GM21737 (cell line): ENCODE results near the gene PTTG1.
"Not testable (repeated sequence)": the region's sequence is repeated elsewhere in the genome, so short reads cannot be mapped to it uniquely, and the experiment has no call there.

Experiments used
- ATAC-seq: cut with Tn5 transposase; IDR thresholded peaks from one replicate; pipeline ENCODE4 v1.9.1; 2021; ENCODE audit warnings: mild to moderate bottlenecking, moderate library complexity; ENCODE audit not compliant: unreplicated experiment

The PTTG1 gene

DNA sequence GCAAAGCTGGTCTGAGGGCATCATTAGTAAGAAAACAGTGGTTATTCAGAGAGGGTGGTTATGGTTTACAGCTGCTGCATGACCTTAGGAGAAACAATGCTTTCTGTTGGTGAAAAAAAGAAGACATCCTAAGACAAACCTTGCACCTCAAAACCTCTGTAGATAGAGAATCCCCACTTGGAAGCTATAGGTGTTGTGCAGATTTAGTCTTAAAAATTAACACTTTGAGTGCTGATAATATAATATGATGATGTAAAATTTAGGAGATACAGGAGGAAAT is 1.4 kb upstream of the PTTG1 start:
- no peak for ATAC-seq

DNA sequence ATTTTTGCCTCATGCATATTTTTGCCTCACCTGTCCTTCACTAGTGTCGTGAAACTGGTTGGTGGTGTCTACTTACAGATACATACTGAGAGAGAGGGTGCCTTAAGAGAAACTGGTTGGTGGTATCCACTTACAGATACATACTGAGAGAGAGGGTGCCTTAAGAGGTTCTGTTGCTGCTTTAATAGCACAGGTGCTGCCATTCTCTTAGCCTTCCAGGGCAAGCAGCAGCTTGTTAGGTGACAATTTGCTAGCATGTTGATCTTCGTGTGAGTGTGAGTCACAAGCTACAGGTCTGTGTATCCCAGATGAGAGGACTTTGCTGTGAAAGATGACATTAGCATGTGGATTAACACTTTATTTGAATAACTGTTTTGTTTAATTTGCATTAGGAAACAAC is 1.4 kb downstream of the PTTG1 start:
- ATAC-seq: no peak

- no peak for ATAC-seq
Measured at GRCh38 chr5:160427607-160428006, 6.0 kb downstream of the PTTG1 start.

DNA sequence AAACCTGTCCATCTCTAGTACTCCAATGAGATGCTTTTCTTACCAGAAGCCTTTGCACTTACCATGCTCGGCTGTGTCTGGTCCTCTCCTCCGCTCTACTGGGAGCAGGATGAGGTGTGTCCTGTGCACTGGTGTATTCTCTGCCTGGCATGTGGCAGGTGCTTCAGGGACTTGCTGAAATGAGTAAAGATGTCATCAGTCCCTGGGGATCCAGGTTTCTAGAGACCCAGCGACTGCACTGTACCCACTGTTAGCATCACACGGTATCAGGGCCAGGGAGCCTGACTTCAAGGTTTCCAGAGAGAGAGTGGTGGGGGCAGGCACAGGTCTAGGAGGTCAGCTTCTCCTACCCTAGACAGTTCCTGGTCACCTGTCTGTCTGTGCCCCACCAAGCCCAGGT is 10.5 kb downstream of the PTTG1 start:
- no peak for ATAC-seq

DNA sequence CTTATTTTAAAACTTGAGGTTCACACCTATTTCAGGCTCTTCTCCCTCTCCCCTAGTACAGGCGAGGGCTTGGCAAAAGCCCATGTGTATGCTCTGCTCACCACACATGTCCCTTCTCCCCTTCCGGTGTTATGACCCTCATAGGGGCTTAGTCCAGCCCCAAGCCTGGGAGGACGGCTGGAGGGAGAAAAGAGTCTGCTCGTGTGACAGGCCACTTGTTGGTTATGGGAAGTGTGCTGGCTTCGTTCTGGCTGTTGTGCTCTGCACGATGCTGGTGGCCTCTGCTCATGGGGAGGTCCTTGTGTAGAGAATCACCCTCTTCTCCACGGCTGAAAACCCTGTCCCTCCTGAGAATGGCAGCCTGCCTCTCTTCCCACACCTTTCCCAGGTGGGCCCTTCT is 11.1 kb downstream of the PTTG1 start:
- no peak for ATAC-seq

- peak; percentile 72 for ATAC-seq
Measured at GRCh38 chr5:160434022-160434531, 12.4 kb downstream of the PTTG1 start.

GRCh38 chr5:160435532-160435931 is 13.9 kb downstream of the PTTG1 start:
- ATAC-seq: no peak

DNA sequence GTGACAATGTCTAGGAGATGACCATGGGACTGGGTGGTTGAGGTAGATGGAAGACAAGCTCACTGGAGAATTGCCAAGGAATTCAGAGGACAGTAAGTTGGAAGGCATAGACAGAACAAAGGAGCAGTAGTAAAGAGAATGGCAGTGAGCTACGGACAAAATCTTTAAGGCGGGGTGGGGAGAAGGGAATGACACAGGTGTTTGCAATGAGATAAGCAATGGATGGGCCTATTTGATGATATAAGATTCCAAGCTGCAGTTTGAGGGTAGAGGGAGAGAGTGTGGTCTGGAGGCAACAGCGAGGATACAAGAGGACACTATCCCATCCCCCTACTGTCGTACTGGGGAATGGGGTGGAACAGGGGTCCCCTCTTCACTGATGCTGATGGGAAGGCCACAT is 14.4 kb downstream of the PTTG1 start:
- no peak for ATAC-seq

- not testable (repeated sequence) for ATAC-seq
Measured at GRCh38 chr5:160436661-160437060, 15.0 kb downstream of the PTTG1 start.

DNA sequence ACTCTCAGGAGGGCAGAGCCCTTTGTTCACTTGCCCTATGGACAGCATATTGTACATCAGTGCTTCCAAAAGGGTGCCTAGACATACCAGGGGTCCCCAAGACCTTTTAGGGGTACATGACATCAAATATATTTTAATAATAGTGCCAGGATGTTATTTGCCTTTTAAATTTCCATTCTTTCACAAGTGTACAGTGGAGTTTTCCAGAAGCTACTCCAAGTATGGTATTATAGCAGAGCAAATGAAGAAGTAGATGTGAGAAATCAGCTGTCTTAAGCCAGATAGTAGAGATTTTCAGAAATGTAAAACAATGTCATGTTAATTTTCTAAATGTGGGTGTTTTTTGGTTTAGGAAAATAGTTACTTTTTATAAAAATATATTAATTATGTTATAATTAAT is 15.6 kb downstream of the PTTG1 start:
- no peak for ATAC-seq

GRCh38 chr5:160438316-160439204 is 16.9 kb downstream of the PTTG1 start:
- ATAC-seq: peak; percentile 26

DNA sequence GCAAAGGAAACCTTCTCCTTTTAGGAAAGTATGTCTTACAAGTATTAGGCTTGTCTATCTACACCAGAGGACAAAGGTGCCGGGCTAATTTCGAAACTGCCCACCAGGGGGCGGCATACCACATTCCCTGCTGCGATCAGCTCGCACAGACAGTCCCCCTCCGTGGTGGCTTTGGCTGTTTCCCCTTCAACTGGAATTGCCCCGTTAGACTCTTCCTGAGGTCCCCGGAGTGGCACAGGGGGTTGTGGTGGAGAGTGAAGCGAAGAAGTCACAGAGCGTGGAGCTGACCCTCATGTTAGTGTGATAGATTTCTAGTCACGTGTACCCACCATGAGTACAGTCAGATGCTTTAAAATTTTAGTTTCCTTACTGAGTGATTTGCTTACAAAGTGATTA is 17.5 kb downstream of the PTTG1 start:
- peak; percentile 58 for ATAC-seq

DNA sequence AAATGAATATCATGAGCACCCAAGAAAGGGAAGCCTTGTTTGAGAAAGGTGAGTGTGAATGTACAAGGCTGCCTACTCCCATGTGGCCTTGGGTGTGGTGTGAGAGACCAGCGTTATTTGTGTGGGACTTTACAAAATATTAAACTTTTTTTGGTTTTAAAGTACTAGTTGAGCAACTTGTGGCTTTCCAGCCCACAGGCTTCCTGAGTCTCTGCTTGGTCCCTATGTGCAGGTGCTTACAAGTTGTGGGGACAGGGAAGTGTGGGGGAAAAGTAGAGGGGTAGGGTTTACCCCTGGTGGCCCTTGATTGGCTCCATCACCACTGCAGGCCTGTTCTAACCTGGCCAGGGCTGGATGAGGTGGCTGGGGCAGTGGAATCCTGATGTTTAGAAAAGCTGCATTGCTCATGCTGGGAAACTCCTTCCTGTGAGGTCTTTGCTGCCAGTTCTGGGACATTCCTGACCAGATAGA is 19.7 kb downstream of the PTTG1 start:
- ATAC-seq: peak; percentile 23

GRCh38 chr5:160442824-160443431 is 21.3 kb downstream of the PTTG1 start:
- no peak for ATAC-seq

DNA sequence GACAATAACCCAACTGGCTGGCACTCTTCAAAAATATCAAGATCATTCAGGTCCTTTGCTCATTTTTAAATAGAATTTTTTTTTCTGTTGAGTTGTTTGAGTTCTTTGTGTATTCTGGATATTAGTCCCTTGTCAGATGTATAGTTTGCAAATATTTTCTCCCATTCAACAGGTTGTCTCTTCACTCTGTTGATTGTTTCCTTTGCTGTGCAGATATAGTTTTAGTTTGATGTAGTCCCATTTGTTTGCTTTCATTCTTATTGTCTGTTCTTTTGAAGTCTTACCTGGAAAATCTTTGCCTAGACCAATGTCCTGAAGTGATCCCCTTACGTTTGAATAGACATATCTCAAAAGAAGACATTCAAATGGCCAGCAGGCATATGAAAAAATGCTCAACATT is 22.8 kb downstream of the PTTG1 start:
- no peak for ATAC-seq

GRCh38 chr5:160445132-160445531 is 23.5 kb downstream of the PTTG1 start:
- no peak for ATAC-seq

DNA sequence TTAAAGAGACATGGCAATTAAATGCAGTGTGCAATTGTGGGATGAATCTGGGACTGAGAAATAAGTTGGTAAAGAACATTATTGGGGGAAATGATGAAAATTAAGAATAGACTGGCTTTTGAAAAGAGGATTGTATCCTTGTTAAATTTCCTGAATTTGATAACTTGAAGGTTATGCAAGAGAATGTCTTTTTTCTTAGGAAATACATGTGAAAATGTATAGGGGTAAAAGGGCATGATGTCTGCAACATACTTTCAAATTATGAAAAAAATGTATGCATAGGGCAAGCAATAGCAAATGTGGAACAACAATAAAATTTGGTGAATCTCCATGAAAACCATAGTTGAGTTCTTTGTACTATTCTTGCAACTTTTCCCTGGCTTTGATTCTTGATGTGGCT is 24.1 kb downstream of the PTTG1 start:
- no peak for ATAC-seq

DNA sequence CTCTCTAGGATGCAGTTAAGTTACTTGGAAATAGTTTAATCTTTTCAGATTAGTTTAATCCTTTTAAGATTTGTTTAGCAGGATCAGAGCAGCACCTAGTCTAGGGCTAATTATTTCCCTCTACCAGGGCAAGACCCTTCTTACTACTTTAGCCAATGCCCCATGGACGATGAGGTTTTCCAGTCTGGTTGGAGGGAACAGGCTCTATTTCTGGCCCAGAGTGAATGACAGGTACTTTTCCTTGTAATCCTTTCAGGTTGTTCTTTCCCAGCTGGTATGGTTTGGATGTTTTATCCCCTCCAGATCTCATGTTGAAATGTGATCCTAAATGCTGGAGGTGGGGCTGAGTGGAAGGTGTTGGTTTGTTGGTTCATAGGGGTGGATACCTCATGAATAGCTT is 27.2 kb downstream of the PTTG1 start:
- ATAC-seq: no peak

DNA sequence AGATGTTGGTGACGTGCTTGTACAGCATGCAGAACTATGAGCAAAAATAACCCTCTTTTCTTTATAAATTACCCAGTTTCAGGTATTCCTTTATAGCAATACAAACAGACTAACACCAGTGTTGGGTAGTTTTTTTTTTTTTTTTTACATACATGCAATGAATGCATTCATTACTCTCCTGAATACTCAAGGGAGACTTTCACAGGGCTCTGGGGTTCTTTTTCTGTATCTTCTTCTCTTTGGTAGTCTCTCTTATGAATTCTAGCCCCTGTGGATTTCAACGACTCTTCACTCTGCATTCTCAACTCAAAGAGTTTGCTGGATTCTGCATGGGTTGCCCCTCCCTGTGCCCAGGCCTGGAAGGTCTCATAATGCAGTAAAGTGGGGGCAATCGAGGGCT is 27.8 kb downstream of the PTTG1 start:
- ATAC-seq: no peak

GRCh38 chr5:160450164-160450932 is 28.7 kb downstream of the PTTG1 start:
- ATAC-seq: peak; percentile 53

GRCh38 chr5:160451281-160451680 is 29.6 kb downstream of the PTTG1 start:
- ATAC-seq: no peak

GRCh38 chr5:160452036-160452435 is 30.4 kb downstream of the PTTG1 start:
- ATAC-seq: no peak
